Stimulated activated CD8-positive, alpha-beta memory T cell treated with anti-CD3 and anti-CD28 coated beads, Interleukin-4, amount 100 ng/mL, for 4 hours (primary cell): ENCODE results near the gene GRPR.
"Not testable (repeated sequence)": the region's sequence is repeated elsewhere in the genome, so short reads cannot be mapped to it uniquely, and the experiment has no call there.

Experiments
- DNase-seq, 2 donors: peaks; one replicate each; pipeline ENCODE4 v3.0.0-alpha.2; 2020; ENCODE audit warnings: low read depth in 2 of 2, low spot score in 1 of 2

Gene GRPR

GRCh38 chrX:16137416-16138107, 14.2 kb downstream of the GRPR start:
- no peak for DNase-seq

- no peak for DNase-seq
Measured at GRCh38 chrX:16138108-16138427, 14.7 kb downstream of the GRPR start.

- no peak for DNase-seq
Measured at GRCh38 chrX:16140448-16140847, 17.1 kb downstream of the GRPR start.

GRCh38 chrX:16140983-16141382, 17.6 kb downstream of the GRPR start:
- no peak for DNase-seq

GRCh38 chrX:16141422-16142245, 18.3 kb downstream of the GRPR start:
- DNase-seq: no peak

- no peak for DNase-seq
Measured at GRCh38 chrX:16142246-16142558, 18.8 kb downstream of the GRPR start.

GRCh38 chrX:16143968-16144367, 20.6 kb downstream of the GRPR start:
- no peak for DNase-seq

GRCh38 chrX:16144420-16144819, 21.1 kb downstream of the GRPR start:
- DNase-seq: no peak

GRCh38 chrX:16145093-16145492, 21.7 kb downstream of the GRPR start:
- DNase-seq: not testable (repeated sequence)

GRCh38 chrX:16145656-16146055, 22.3 kb downstream of the GRPR start:
- no peak for DNase-seq

GRCh38 chrX:16148896-16149295, 25.5 kb downstream of the GRPR start:
- no peak for DNase-seq

- DNase-seq: no peak
Measured at GRCh38 chrX:16155581-16156096, 32.3 kb downstream of the GRPR start.

GRCh38 chrX:16156692-16157331, 33.4 kb downstream of the GRPR start:
- no peak for DNase-seq

- DNase-seq: no peak
Measured at GRCh38 chrX:16160729-16161128, 37.4 kb downstream of the GRPR start.

- DNase-seq: not testable (repeated sequence)
Measured at GRCh38 chrX:16161173-16161572, 37.8 kb downstream of the GRPR start.

GRCh38 chrX:16162391-16162790, 39.0 kb downstream of the GRPR start:
- DNase-seq: no peak

- DNase-seq: no peak
Measured at GRCh38 chrX:16164748-16165147, 41.4 kb downstream of the GRPR start.

GRCh38 chrX:16167181-16167580, 43.8 kb downstream of the GRPR start, which contains the start of gene MAGEB17:
Gene MAGEB17, plus strand, starts transcription at chrX:16167481. Its CDS starts 2,902 bp downstream, at chrX:16170383.
- DNase-seq: no peak

- no peak for DNase-seq
Measured at GRCh38 chrX:16171039-16171438, 47.7 kb downstream of the GRPR start.

GRCh38 chrX:16171944-16172343, 48.6 kb downstream of the GRPR start:
- no peak for DNase-seq

- DNase-seq: no peak
Measured at GRCh38 chrX:16172391-16172790, 49.0 kb downstream of the GRPR start.
